Activated CD8-positive, alpha-beta memory T cell treated with anti-CD3 and anti-CD28 coated beads, Interleukin-2, amount 50 U/mL, for 1 hour (primary cell): Measurements from ENCODE around the gene SLC20A1.
A peak's percentile ranks its signal among the peaks of the same experiment; 100 is the strongest.
"Not testable (repeated sequence)": the region's sequence is repeated elsewhere in the genome, so short reads cannot be mapped to it uniquely, and the experiment has no call there.

Experiments
- DNase-seq: peaks from one replicate; pipeline ENCODE4 v3.0.0-alpha.2; 2020; ENCODE audit errors: extremely low read depth

The SLC20A1 gene

GRCh38 chr2:112645310-112646101 lies at the start of gene SLC20A1:
TSS of gene SLC20A1 (plus strand) at chr2:112645939. CDS start at chr2:112646829, 890 bp downstream.
- DNase-seq: peak; percentile 90

DNA sequence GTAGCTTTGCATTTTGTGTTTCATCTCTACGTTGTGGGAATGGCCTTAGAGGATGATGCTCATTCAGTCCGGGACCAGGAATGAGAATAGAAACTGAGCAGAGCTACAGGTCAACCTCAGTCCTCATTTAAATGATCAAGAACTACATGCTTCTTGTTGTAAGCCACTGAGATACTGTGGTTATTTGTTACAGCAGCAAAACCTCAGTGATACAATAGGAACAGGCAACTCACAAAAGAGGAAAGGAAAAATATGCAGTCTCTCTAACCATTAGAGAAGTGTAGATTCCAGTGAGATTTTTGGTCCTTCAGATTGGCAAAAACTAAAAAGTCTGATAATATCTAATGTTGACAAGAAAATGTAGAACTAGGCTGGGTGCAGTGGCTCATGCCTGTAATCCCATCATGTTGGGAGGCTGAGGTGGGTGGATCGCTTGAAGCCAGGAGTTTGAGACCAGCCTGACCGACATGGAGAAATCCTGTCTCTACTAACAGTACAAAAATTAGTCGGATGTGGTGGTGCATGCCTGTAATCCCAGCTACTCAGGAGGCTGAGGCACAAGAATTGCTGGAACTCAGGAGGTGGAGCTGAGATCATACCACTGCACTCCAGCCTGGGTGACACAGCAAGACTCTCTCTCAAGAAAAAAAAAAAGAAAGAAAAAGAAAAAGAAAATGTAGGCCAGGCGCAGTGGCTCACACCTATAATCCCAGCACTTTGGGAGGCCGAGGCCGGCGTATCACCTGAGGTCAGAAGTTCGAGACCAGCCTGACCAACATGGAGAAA lies 48.0 kb upstream of the SLC20A1 start:
- no peak for DNase-seq

DNA sequence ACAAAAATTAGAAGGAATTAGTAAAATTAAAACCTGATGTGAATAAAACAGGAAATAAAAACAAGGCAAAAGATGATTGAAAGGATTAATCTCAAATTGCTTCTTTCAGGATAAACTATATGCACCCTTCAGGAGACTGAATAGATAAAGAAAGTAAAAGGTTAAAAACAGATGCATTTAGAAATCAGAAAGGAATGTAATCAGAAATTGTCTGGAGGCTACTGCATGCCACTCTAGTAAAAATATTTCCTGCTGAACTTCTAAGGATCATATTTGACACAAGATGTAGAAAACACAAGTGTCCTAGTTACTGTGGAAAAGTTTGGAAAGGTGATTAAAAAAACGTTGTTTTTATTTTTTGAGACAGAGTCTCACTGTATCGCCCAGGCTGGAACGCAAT lies 45.1 kb upstream of the SLC20A1 start:
- DNase-seq: no peak

- DNase-seq: no peak
These were observed 44.0 kb upstream of the SLC20A1 start for GRCh38 chr2:112601754-112602153.

GRCh38 chr2:112602917-112603316 lies 42.8 kb upstream of the SLC20A1 start:
- DNase-seq: no peak

DNA sequence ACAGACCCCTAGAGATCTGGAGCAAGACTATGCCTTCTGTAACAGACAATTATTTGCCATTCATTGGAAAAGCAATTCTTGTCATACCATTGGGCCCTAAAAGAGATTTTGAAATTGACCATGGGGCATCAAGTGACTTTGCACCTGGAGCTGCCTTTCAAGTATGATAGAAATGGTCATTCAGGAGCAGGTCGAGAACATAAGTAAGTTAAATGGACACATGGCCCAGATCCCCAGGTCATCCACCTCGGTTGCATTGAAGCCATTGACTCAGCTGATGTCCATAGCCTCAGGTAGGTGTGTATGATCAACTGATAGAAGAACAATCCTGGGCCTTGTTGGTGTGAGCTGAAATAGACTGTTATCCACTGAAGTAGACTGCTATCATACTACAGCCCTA lies 42.0 kb upstream of the SLC20A1 start:
- no peak for DNase-seq

DNA sequence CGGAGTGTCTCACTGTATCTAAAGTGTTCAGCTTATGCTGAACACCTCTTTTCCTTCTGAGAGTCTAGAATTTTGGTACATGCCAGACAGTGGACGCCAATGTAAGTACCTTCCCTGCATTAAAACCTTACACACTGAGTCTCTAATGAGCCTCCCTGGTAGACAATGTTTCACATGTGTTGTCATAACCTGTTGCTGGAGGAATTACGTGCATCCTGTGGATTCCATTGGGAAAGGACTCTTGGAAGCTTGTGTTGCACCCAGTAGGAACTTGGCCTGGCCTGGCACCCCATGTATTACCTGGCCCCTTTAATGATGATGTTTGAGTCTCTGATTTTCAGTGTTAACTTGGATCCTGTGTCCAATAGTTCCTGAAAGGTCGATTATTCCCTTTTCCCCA lies 40.8 kb upstream of the SLC20A1 start:
- DNase-seq: no peak

GRCh38 chr2:112605926-112606325 lies 39.8 kb upstream of the SLC20A1 start:
- DNase-seq: no peak

- DNase-seq: no peak
These were observed 39.2 kb upstream of the SLC20A1 start for GRCh38 chr2:112606547-112606946.

DNA sequence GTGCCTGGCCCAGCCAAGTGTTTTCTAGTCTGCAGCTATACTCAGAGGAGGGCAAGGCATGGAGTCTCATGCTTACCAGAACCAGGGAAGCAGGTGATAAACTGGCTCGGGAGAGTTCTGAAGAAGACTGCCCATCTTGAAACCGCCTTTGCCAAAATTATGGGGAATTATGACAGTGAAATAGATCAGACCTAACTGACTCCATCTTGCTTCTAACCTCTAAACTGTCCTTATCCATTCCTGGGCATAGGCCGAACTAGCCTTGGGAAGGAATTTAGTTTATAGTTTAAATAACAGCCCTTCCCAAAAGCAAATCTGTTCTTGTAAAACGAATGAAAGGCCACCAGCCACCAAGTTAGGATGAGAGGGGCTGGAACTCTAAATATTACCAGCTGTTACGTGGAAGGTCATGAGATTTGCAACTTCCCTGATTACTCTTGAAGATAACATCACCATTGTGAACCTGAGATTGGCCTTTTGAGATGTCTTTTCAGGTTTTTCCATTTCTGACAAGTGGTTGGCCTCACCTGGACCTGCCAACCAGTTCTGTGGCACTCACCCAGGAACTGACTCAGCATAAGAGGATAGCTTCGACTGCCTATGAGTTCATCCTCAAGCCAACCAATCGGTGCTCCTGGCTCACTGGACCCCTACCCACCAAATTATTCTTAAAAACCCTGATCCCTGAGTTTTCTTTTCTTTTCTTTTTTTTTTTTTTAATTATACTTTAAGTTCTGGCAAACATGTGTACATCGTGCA lies 37.9 kb upstream of the SLC20A1 start:
- DNase-seq: no peak

- DNase-seq: not testable (repeated sequence)
These were observed 36.4 kb upstream of the SLC20A1 start for GRCh38 chr2:112609320-112609719.

DNA sequence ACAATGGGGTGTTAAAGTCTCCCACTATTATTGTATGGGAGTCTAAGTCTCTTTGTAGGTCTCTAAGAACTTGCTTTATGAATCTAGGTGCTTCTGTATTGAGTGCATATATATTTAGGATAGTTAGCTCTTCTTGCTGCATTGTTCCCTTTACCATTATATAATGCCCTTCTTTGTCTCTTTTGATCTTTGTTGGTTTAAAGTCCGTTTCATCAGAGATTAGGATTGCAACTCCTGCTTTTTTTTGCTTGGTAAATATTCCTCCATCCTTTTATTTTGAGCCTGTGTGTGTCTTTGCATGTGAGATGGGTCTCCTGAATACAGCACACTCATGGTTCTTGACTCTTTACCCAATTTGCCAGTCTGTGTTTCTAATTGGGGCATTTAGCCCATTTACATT lies 33.5 kb upstream of the SLC20A1 start:
- DNase-seq: not testable (repeated sequence)

DNA sequence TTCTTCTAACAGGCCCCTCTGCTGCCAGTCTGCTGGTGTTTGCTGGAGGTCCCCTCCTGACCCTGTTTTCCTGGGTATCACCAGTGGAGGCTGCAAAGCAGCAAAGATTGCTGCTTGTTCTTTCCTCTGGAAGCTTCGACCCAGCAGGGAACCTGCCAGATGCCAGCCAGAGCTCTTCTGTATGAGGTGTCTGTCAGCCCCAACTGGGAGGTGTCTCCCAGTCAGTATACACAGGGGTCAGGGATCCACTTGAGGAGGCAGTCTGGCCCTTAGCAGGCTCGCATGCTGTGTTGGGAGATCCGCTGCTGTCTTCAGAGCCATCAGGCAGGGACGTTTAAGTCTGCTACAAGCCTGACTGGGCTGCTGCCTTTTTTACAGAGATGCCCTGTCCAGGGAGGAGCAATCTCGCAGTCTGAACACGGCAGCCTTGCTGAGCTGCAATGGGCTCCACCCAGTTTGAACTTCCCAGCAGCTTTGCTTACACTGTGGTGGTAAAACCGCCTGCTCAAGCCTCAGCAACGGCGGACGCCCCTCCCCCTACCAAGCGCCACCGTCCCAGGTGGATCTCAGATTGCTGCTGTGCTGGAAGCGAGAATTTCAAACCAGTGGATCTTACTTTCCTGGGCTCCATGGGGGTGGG lies 31.4 kb upstream of the SLC20A1 start:
- DNase-seq: no peak

DNA sequence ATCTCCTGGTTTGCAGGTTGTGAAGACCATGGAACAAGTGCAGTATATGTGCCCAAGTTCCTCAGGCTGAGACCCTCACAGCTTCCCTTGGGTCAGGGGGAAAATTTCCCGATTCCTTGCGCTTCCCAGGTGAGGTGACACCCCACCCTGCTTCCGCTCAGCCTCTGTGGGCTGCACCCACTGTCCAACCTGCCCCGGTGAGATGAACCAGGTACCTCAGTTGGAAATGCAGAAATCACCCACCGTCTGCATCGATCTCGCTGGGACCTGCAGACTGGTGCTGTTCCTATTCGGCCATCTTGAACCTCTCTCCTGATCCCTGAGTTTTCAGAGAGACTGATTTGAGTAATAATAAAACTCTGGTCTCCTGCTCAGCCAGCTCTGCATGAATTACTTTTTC lies 30.7 kb upstream of the SLC20A1 start:
- DNase-seq: no peak

DNA sequence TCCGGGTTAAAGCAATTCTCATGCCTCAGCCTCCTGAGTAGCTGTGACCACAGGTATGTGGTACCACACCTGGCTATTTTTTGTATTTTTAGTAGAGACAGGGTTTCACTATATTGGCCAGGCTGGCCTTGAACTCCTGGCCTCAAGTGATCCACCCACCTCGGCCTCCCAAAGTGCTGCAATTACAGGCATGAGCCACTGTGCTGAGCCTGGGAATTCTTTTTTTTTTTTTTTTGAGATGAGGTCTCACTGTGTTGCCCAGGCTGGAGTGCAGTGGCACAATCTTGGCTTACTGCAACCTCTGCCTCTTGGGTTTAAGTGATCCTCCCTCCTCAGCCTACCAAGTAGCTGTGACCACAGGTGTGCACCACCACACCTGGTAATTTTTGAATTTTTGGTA lies 29.9 kb upstream of the SLC20A1 start:
- DNase-seq: not testable (repeated sequence)

GRCh38 chr2:112618383-112618782 lies 27.4 kb upstream of the SLC20A1 start:
- no peak for DNase-seq

GRCh38 chr2:112621790-112622527 lies 23.8 kb upstream of the SLC20A1 start:
- no peak for DNase-seq

DNA sequence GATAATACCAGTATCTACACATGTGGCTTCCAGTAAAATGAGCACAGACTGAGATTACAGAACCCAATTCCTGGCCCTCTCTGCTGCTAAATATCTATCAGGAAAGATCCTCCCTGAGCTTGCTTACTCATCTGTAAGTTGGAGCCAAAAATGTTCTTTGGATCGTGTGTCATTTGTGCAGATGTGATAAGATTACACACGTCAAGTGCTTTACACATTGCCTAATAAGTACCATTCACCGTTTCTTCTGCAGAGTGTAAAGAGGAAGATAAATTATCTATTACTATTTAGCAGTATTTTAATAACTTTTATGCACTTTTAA lies 23.2 kb upstream of the SLC20A1 start:
- DNase-seq: no peak

GRCh38 chr2:112623913-112624777 lies 21.6 kb upstream of the SLC20A1 start:
- DNase-seq: peak; percentile 66

DNA sequence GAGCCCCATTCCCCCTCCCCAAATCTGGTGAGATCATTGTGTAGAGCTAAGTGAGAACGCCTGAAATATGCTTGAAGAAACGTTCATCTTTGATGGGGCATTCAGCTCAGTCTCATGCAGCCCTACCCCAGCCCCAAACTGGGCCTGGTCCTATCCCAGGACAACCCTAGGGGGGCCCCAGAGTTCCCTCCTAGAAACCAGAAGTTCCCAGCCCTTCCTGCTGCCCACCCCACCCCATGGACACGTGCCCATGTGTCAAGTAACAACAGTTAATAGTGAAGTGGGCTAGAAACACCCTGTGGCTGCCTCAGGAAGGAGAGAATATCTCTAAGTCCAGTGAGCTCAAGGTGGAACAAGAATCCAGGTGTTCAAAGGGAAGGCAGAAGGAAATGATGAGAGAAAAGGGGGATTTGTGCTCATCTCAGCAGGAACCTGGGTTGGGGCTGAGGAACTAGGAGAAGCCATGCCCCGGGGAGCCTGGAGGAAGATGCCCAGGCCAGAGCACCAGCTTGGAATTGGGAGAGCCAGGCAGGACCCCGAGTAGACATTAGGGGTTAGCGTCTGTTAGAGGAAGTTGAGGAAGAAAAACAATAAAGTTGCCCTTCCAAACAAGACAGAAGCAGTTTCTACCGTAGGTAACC lies 20.1 kb upstream of the SLC20A1 start:
- DNase-seq: no peak
